Mammary epithelial cell (primary cell): Measurements from ENCODE around the gene ACSS1.

Experiments
- EZH2 ChIP-seq: IDR thresholded peaks from 2 replicates; pipeline ENCODE4 v1.6.1; 2012; ENCODE audit warnings: low read length, inconsistent platforms, borderline replicate concordance
- TF ChIP-seq, protein P1 (sequence below), 2 donors: IDR thresholded peaks in 1 of 2; conservative IDR thresholded peaks in 1 of 2; 2 replicates each; pipeline ENCODE4 v1.5.1; 2011 to 2012; ENCODE audit warnings: inconsistent platforms in 2 of 2, low read length in 2 of 2, mild to moderate bottlenecking in 2 of 2, control low read depth in 1 of 2, low read depth in 1 of 2; ENCODE audit not compliant: insufficient read depth in 1 of 2; ENCODE audit errors: extremely low read depth in 1 of 2

DNA sequence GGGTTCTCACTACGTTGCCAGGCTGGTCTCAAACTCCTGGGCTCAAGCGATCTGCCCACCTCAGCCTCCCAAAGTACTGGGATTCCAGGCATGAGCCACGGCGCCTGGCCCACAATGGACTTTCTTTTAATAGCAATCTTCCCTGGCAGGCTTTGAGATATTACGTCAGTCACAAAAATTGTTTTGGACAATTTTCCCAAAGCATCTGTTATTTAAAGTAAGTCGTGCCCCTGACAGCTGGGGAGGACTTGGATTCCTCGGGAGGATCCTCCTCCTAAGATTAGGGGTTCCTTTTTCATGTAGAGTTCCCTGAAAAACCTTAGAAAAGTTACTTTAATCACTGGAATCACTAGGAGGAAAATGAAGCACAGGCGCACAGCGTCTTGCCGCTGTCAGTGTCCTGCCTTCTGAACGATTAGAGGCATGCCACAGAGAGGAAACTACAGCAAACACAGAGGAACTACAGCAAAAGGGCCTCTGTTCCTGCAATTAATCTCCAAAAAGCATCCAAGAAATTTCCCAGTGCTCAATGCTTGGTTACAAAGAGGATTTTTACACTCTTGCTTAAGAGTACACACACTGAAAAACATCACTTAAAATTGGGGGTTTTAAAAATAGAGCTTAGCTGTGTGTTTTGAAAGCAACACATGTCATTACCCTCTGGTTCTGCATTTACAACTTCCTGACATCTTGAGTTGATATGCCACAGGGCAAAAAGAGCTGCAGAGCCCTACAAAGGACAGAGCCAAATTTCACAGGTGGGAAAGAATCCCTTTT lies 4.5 kb downstream of the ACSS1 start:
- TF ChIP-seq, protein P1, sequence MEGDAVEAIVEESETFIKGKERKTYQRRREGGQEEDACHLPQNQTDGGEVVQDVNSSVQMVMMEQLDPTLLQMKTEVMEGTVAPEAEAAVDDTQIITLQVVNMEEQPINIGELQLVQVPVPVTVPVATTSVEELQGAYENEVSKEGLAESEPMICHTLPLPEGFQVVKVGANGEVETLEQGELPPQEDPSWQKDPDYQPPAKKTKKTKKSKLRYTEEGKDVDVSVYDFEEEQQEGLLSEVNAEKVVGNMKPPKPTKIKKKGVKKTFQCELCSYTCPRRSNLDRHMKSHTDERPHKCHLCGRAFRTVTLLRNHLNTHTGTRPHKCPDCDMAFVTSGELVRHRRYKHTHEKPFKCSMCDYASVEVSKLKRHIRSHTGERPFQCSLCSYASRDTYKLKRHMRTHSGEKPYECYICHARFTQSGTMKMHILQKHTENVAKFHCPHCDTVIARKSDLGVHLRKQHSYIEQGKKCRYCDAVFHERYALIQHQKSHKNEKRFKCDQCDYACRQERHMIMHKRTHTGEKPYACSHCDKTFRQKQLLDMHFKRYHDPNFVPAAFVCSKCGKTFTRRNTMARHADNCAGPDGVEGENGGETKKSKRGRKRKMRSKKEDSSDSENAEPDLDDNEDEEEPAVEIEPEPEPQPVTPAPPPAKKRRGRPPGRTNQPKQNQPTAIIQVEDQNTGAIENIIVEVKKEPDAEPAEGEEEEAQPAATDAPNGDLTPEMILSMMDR (conservative IDR thresholded peaks at IDR 0.05 in 1 of 2, IDR thresholded peaks at IDR 0.05 in 1 of 2; ENCODE audit: extremely low read depth in 1 of 2, insufficient read depth in 1 of 2, low read depth in 1 of 2, low read length in 2 of 2), result no peak
- TF ChIP-seq EZH2, result no peak
